Breast epithelium (tissue), 4 donors: ENCODE measurements around the gene SEC31B. TPM values are rescaled to one million over a fixed set of nuclear protein-coding genes. Genes with fewer than 3 reads are reported as not detected.

ENCODE experiments used
- DNase-seq, 2 donors: peaks; one replicate each; pipeline ENCODE4 v3.0.0-alpha.2; 2019; ENCODE audit warnings: low spot score in 2 of 2
- H3K27ac ChIP-seq, 2 donors: fragments of 200-600 bp; sonication (generic) in 1 of 2; one replicate each; pipeline ENCODE4 v1.5.1; 2016 to 2019; ENCODE audit warnings: mild to moderate bottlenecking in 1 of 2
- H3K27me3 ChIP-seq, 2 donors: fragments of 200-600 bp; sonication (generic) in 1 of 2; one replicate each; pipeline versions ENCODE4 v1.5.1 to v1.6.0; 2017 to 2019; ENCODE audit warnings: control low read depth in 1 of 2, mild to moderate bottlenecking in 1 of 2
- H3K36me3 ChIP-seq: fragments of 200-600 bp; one replicate; pipeline ENCODE4 v1.5.1; 2019
- H3K4me1 ChIP-seq, 2 donors: fragments of 200-600 bp; sonication (generic); one replicate each; pipeline ENCODE4 v1.5.1; 2016 to 2019; ENCODE audit warnings: control low read depth in 1 of 2
- H3K4me3 ChIP-seq, 3 donors: fragments of 200-600 bp; sonication (generic); 1 replicate in 2 of 3; 2 replicates in 1 of 3; pipeline ENCODE4 v1.5.1; 2016 to 2019; ENCODE audit warnings: mild to moderate bottlenecking in 3 of 3, moderate library complexity in 2 of 3
- H3K9me3 ChIP-seq, 2 donors: fragments of 200-600 bp; sonication (generic) in 1 of 2; one replicate each; pipeline ENCODE4 v1.5.1; 2016 to 2019; ENCODE audit warnings: control low read depth in 1 of 2
- POLR2A ChIP-seq: fragments of 450-650 bp; IDR thresholded peaks from one replicate; pipeline ENCODE4 v1.6.1; 2016; ENCODE audit warnings: antibody characterized with exemption, mild to moderate bottlenecking, moderate library complexity
- POLR2AphosphoS5 ChIP-seq, 3 donors: sonication (generic); formaldehyde crosslinking; IDR thresholded peaks; one replicate each; pipeline ENCODE4 v1.6.1; 2017; ENCODE audit warnings: antibody characterized with exemption in 3 of 3
- intact Hi-C: fragments of 100-400 bp; cut with DNase I; formaldehyde crosslinking; loops from one replicate; pipeline ENCODE4 v1.15.1; 2023; ENCODE audit warnings: low total_unique reads
- total RNA-seq, 3 donors: library from RNA; depleted of rRNA; stranded (reverse); fragments of >200 nt; gene quantifications; one replicate each; pipeline ENCODE4 v1.1.0, GENCODE V29; 2016
- TF ChIP-seq, protein P1 (sequence below), 3 donors: fragments of 450-650 bp; IDR thresholded peaks; one replicate each; pipeline ENCODE4 v1.5.1; 2016 to 2017; ENCODE audit warnings: antibody characterized with exemption in 3 of 3, mild to moderate bottlenecking in 3 of 3, moderate library complexity in 3 of 3

Gene SEC31B
- total RNA-seq, 3 donors from 2014 or later: 9.8 to 18.1 (median 12.1) TPM

DNA sequence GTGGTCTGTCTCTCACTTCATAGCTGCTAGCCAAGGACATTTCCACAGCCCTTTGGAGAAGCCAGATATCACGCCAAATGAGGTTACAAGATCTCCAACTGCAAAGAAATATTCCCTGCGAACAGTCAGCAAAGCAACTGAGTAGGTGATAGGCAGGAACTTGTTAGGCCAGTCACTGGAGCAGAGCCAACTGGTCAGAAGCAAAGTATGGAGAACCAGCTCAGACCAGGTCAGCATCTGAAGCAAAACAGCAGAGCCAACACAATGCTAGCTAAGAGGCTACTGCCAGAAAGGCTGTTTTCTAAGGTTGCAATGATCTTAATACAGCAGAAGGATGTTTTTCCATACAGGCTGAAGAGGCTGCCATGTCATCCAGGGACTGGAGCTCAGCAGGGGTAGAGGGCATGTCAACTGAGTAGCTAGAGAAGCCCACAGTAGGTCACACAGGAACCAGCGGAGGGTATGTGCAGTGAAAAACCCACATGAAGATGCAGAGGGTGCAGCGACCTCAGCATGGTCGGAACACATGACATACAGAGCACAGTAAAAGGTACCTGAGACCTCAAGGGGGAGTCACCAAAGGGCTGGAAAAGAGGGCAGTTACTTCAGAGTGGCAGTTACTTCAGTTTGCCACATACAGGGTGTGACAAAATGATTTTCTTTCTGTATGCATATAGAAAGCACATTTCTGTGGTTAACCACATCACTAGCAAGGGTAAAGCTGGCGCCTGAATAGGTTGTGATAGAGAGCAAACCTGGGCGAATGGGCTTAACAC is 8.9 kb downstream of the SEC31B start:
- DNase-seq: peak; percentile 28 to 63
- H3K9me3 ChIP-seq: no peaks in the 10 kb centered on the region
- intact Hi-C loops: loop anchor here (10.0 kb wide), 1 partner anchor 896 kb away; no protein-coding TSS in a partner anchor
- H3K36me3 ChIP-seq: no peaks in the 10 kb centered on the region
- no peak for TF ChIP-seq POLR2AphosphoS5 (IDR thresholded peaks at IDR 0.05)
- TF ChIP-seq, protein P1, sequence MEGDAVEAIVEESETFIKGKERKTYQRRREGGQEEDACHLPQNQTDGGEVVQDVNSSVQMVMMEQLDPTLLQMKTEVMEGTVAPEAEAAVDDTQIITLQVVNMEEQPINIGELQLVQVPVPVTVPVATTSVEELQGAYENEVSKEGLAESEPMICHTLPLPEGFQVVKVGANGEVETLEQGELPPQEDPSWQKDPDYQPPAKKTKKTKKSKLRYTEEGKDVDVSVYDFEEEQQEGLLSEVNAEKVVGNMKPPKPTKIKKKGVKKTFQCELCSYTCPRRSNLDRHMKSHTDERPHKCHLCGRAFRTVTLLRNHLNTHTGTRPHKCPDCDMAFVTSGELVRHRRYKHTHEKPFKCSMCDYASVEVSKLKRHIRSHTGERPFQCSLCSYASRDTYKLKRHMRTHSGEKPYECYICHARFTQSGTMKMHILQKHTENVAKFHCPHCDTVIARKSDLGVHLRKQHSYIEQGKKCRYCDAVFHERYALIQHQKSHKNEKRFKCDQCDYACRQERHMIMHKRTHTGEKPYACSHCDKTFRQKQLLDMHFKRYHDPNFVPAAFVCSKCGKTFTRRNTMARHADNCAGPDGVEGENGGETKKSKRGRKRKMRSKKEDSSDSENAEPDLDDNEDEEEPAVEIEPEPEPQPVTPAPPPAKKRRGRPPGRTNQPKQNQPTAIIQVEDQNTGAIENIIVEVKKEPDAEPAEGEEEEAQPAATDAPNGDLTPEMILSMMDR (IDR thresholded peaks at IDR 0.05): no peak
- no peak for TF ChIP-seq POLR2A
- H3K4me3 ChIP-seq: no peak overlapping the region
- H3K4me1 ChIP-seq: no peaks in the 10 kb centered on the region
- no peaks in the 10 kb centered on the region for H3K27me3 ChIP-seq
- H3K27ac ChIP-seq: peak overlapping the region in 1 of 2 donors; percentile 21

DNA sequence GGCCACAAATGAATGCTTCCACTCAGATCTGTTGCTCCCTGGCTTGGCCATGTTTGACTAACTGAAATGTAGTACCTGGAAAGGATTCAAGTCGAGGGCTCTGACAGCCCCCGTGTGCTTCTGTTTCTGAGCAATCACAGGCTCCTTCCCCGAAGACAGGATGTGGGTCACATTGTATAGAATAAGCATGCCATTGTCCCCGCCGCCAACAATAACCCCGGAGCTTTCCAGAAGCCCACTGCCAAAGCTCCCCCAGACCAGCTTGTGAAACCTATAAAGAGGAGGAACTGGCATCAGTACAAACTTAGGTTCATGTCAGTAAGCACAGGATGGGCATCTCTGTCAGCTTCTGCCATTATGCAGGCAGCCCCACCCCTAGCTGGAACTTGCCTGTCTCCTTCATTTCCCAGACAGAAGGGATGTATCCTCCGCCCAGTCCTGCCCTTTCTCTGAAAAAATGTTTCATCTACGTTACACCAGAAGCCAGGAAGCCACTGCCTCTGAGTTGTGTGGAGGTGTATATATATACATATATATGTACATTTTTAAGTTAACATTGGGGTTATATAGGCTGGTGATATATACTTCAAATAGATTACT is 10.3 kb downstream of the SEC31B start:
- no peak for DNase-seq
- Histone ChIP-seq H3K27me3 (no peaks in the 10 kb centered on the region), H3K4me1 (no peaks in the 10 kb centered on the region), H3K36me3 (no peaks in the 10 kb centered on the region), H3K4me3 (no peak overlapping the region), H3K27ac (no peak overlapping the region), H3K9me3 (no peaks in the 10 kb centered on the region)
- intact Hi-C loops: no loop called here
- TF ChIP-seq, protein P1 (IDR thresholded peaks at IDR 0.05): no peak
- TF ChIP-seq POLR2AphosphoS5 (IDR thresholded peaks at IDR 0.05) (no peak), POLR2A (no peak)

DNA sequence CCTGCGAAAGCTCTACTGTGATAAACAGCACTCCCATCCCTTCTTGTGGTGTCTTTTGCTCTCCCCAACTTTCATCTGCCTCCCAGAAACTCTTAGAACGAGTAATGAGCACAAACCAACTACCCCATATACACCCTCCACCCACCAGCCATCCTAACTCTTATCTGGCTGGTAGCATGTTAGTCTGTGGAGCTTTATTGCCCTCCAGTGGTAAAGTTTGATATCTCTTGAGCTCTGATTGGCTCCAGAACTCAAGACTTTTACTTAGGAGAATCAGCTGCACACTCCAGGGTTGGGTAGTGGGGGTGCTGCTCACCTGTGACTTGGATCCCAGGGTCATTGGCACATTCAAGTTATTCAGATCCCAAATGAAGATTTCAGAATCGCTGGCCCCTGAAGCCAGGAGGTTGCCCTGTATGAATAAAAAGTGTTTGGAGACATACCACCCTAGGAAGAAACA is 10.9 kb downstream of the SEC31B start:
- Histone ChIP-seq H3K4me3 (no peak overlapping the region), H3K4me1 (no peaks in the 10 kb centered on the region), H3K9me3 (no peaks in the 10 kb centered on the region), H3K27me3 (no peaks in the 10 kb centered on the region), H3K36me3 (no peaks in the 10 kb centered on the region), H3K27ac (no peak overlapping the region)
- intact Hi-C loops: no loop called here
- TF ChIP-seq POLR2AphosphoS5 (IDR thresholded peaks at IDR 0.05) (no peak), POLR2A (no peak)
- TF ChIP-seq, protein P1 (IDR thresholded peaks at IDR 0.05): no peak
- DNase-seq: no peak

DNA sequence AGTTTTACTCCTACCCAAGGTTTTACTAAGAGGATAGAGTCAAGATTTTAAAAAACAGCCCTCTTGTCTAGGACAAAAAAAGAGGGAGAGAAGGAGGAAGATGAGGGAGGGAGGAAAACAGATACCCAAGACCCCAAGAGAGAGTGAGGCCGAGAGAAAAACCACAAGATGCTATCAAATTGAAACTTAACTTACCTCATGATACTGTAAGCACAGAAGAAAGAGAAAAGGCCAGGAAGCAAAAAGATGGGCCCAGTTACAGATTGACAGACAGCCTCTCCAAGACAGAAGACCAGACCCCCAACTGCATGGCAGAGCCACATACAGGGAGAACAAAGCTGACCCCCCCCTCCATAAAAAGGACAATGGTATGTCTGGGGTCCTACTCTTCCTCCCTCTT is 11.4 kb downstream of the SEC31B start:
- DNase-seq: no peak
- Histone ChIP-seq H3K27me3 (no peaks in the 10 kb centered on the region), H3K36me3 (no peaks in the 10 kb centered on the region), H3K9me3 (no peaks in the 10 kb centered on the region), H3K4me1 (no peaks in the 10 kb centered on the region), H3K27ac (no peak overlapping the region), H3K4me3 (no peak overlapping the region)
- TF ChIP-seq POLR2AphosphoS5 (IDR thresholded peaks at IDR 0.05) (no peak), POLR2A (no peak)
- TF ChIP-seq, protein P1 (IDR thresholded peaks at IDR 0.05): no peak
- intact Hi-C loops: no loop called here

DNA sequence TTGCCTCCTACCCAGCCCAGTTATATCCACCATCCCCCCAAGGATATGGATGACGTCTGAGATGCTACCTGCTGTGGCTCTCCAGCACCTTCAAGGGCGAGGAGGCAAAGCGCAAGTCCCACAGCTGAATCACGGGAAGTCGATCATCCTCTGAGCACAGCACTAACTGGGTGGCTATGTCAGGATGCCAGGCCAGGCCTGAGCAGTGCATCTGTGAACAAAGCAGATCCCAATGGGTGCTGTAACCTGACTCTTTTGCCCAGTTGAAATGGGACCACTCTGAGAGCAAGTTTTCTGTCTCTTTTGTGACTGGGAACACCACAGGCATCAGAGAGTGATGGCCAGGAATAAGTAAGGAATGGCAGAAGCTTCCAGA is 12.3 kb downstream of the SEC31B start:
- Histone ChIP-seq H3K36me3 (no peaks in the 10 kb centered on the region), H3K27me3 (no peaks in the 10 kb centered on the region), H3K9me3 (no peaks in the 10 kb centered on the region), H3K27ac (no peak overlapping the region), H3K4me3 (no peak overlapping the region), H3K4me1 (no peaks in the 10 kb centered on the region)
- intact Hi-C loops: no loop called here
- TF ChIP-seq POLR2AphosphoS5 (IDR thresholded peaks at IDR 0.05) (no peak), POLR2A (no peak)
- DNase-seq: no peak
